Activated naive CD4-positive, alpha-beta T cell treated with anti-CD3 and anti-CD28 coated beads, Interleukin-2, amount 50 U/mL, for 72 hours (primary cell): ENCODE data around the gene PSMD11. TPM values are rescaled to one million over a fixed set of nuclear protein-coding genes. Genes with fewer than 3 reads are reported as not detected.
A peak's percentile ranks its signal among the peaks of the same experiment; 100 is the strongest.
"Not testable (repeated sequence)": the region's sequence is repeated elsewhere in the genome, so short reads cannot be mapped to it uniquely, and the experiment has no call there.

Experiments
- ATAC-seq, 2 donors: fragments of 150-1000 bp; cut with Tn5 transposase; 2 replicates each; pipeline ENCODE4 v1.10.0; 2021; ENCODE audit warnings: mild to moderate bottlenecking in 2 of 2, moderate library complexity in 2 of 2
- DNase-seq, 2 donors: peaks; one replicate each; pipeline ENCODE4 v3.0.0; 2021 to 2022; ENCODE audit warnings: low spot score in 2 of 2
- H3K27ac Mint-ChIP-seq, 2 donors: one replicate each; pipeline ENCODE4 v1.8.0; 2022; ENCODE audit warnings: mild to moderate bottlenecking in 2 of 2, mixed read lengths in 2 of 2
- H3K36me3 Mint-ChIP-seq, 2 donors: one replicate each; pipeline ENCODE4 v1.8.0; 2022; ENCODE audit warnings: mixed read lengths in 2 of 2
- H3K9me3 Mint-ChIP-seq, 2 donors: one replicate each; pipeline ENCODE4 v1.8.0; 2022; ENCODE audit warnings: mixed read lengths in 2 of 2
- total RNA-seq, 2 donors: library from RNA; stranded (reverse); gene quantifications; one replicate each; pipeline ENCODE4 v1.2.3, GENCODE V29; 2022

Gene PSMD11
- total RNA-seq: 100 to 1,000 TPM; 119 to 162 TPM

- H3K27ac Mint-ChIP-seq: peak within 1 kb of the TSS; percentile 84 to 96
- peak; percentile 96 to 100 for DNase-seq
- no peaks in the 10 kb centered on the region for H3K9me3 Mint-ChIP-seq
- peaks cover 23 to 27% of the 10 kb centered on the region in 2 donors for H3K36me3 Mint-ChIP-seq
- ATAC-seq: peak; percentile 89 to 98
Measured at GRCh38 chr17:32444301-32445073, at the start of gene PSMD11. TSS of gene PSMD11 (plus strand) at chr17:32444510. CDS start at chr17:32444524, 14 bp downstream.

DNA sequence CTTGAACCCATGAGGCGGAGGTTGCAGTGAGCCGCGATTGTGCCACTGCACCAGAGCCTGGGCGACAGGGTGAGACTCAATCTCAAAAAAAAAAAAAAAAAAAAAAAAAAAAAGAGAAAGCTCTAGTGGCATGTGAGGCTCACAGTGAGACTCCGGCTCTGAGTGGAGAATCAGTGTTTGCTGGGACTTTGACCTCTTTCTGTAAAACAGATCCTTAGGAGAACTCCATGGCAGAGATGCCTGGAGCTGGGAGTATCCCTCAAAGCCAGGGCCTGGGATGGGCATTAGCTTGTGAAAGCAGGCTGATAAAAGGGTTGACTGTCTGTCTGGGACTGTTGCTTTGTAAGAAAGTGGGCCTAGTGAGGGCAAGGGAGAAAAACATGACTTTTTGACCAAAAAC, 48.0 kb upstream of the PSMD11 start:
- H3K36me3 Mint-ChIP-seq: peaks cover 0 to 6% of the 10 kb centered on the region in 2 donors
- ATAC-seq: no peak
- DNase-seq: no peak
- peak overlapping the region in 1 of 2 donors; percentile 65 for H3K27ac Mint-ChIP-seq
- no peaks in the 10 kb centered on the region for H3K9me3 Mint-ChIP-seq

DNA sequence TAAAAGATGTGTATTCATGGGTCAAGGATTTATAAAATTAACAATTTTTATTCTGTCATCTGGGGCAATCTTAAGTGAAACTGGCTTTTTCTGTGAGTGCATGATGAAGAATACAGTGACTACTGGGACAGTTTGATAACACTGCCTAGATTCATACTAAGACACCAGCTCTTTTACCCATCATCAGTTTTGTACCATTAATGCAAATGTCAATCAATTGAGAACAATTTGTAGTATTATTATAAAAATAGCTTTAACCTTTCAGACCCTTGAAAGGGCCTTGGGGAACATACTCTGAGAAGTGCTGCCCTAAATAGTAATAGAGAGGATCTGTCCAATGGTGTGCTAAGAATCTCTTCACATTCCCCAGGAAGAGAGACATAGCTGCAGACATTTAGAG, 45.4 kb upstream of the PSMD11 start:
- H3K36me3 Mint-ChIP-seq: peaks cover 0 to 6% of the 10 kb centered on the region in 2 donors
- H3K27ac Mint-ChIP-seq: no peak overlapping the region
- no peaks in the 10 kb centered on the region for H3K9me3 Mint-ChIP-seq
- ATAC-seq: no peak
- DNase-seq: no peak

GRCh38 chr17:32410085-32410484, 34.2 kb upstream of the PSMD11 start:
- not testable (repeated sequence) for DNase-seq, H3K36me3 Mint-ChIP-seq, ATAC-seq, H3K9me3 Mint-ChIP-seq, H3K27ac Mint-ChIP-seq

- H3K9me3 Mint-ChIP-seq: peaks cover 5 to 16% of the 10 kb centered on the region in 2 donors
- H3K36me3 Mint-ChIP-seq: peaks cover 9 to 21% of the 10 kb centered on the region in 2 donors
- ATAC-seq (no peak), DNase-seq (no peak)
- no peak overlapping the region for H3K27ac Mint-ChIP-seq
Measured at GRCh38 chr17:32426894-32427293, 17.4 kb upstream of the PSMD11 start.

GRCh38 chr17:32429598-32429997, 14.7 kb upstream of the PSMD11 start:
- Mint-ChIP-seq H3K27ac (no peak overlapping the region), H3K36me3 (peaks cover 9 to 21% of the 10 kb centered on the region in 2 donors), H3K9me3 (peaks cover 5 to 16% of the 10 kb centered on the region in 2 donors)
- no peak for DNase-seq
- no peak for ATAC-seq

DNA sequence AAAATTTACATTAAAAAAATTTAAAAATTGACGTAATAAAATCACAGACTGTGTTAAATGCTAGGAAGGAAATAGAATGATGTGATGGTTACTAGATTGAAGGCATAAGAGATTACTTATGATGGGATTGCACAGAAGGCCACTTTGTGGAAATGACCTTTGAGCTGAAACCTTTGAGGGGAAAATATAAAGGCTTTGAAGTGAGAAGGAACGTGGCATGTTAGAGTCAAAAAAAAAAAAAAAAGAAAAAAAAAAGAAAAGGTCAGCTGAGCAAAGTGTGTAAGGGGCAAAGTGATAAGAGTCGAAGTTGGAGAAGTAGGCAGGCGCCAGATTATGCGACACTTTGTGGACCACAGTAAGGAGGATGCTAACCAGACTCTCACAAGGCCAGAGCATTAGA, 3.6 kb upstream of the PSMD11 start:
- DNase-seq (no peak), ATAC-seq (no peak)
- Mint-ChIP-seq H3K9me3 (peaks cover 4 to 7% of the 10 kb centered on the region in 2 donors), H3K27ac (peak overlapping the region in 1 of 2 donors; percentile 46), H3K36me3 (peaks cover 9 to 10% of the 10 kb centered on the region in 2 donors)

- Mint-ChIP-seq H3K27ac (no peak overlapping the region), H3K9me3 (no peaks in the 10 kb centered on the region), H3K36me3 (peaks cover 17 to 18% of the 10 kb centered on the region in 2 donors)
- ATAC-seq: no peak
- DNase-seq: no peak
Measured at GRCh38 chr17:32441886-32442285, 2.4 kb upstream of the PSMD11 start.

GRCh38 chr17:32443827-32444300, 446 bp upstream of the PSMD11 start:
- ATAC-seq (no peak), DNase-seq (no peak)
- Mint-ChIP-seq H3K36me3 (peaks cover 23 to 25% of the 10 kb centered on the region in 2 donors), H3K27ac (peak overlapping the region; percentile 77 to 84), H3K9me3 (no peaks in the 10 kb centered on the region)

- peak in 1 of 2 donors; percentile 60 for ATAC-seq
- peak; percentile 33 to 66 for DNase-seq
- Mint-ChIP-seq H3K36me3 (peaks cover 23 to 32% of the 10 kb centered on the region in 2 donors), H3K9me3 (no peaks in the 10 kb centered on the region), H3K27ac (peak overlapping the region; percentile 84 to 96)
Measured at GRCh38 chr17:32445074-32445415, 735 bp downstream of the PSMD11 start.

GRCh38 chr17:32445497-32445896, 1.2 kb downstream of the PSMD11 start:
- no peak for ATAC-seq
- no peak for DNase-seq

GRCh38 chr17:32445971-32446370, 1.7 kb downstream of the PSMD11 start:
- Mint-ChIP-seq H3K27ac (peak overlapping the region; percentile 84 to 96), H3K36me3 (peaks cover 28 to 32% of the 10 kb centered on the region in 2 donors), H3K9me3 (no peaks in the 10 kb centered on the region)
- DNase-seq (no peak), ATAC-seq (no peak)

More at GRCh38 chr17:32445497-32445896, 1.2 kb downstream of the PSMD11 start:
- no peaks in the 10 kb centered on the region for H3K9me3 Mint-ChIP-seq
- peak overlapping the region; percentile 84 to 96 for H3K27ac Mint-ChIP-seq
- H3K36me3 Mint-ChIP-seq: peaks cover 23 to 32% of the 10 kb centered on the region in 2 donors

DNA sequence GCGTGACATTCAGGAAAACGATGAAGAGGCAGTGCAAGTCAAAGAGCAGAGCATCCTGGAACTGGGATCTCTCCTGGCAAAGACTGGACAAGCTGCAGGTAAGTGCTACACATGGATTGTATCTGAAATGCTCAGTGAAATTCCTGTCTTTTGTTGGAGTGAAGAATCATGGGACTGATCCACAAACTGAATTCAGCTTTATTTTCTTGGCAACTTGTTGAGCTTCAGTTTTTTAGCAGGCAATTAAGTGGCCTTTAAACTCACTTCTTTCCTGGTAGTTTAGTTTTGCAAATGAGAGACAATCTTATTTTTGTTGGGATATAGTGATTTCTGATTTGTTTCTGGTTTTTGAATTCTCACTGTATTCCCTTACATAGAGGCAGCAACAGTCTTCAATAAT, 2.6 kb downstream of the PSMD11 start:
- ATAC-seq (no peak), DNase-seq (no peak)
- Mint-ChIP-seq H3K27ac (no peak overlapping the region), H3K9me3 (no peaks in the 10 kb centered on the region), H3K36me3 (peaks cover 30 to 39% of the 10 kb centered on the region in 2 donors)

DNA sequence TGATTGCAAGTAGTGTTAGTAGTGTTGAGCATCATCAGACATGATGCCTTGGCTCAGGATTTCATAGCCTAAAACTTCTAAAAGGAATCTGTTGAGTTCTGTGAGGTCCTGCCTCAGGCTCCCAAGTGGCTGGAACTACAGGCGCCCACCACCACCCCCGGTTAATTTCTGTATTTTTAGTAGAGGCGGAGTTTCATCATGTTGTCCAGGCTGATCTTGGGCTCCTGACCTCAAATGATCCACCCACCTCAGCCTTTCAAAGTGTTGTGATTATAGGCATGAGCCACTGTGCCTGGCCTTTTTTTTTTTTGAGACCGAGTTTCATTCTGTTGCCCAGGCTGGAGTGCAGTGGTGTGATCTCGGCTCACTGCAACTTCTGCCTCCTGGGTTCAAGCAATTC, 5.7 kb downstream of the PSMD11 start:
- ATAC-seq (no peak), DNase-seq (no peak)
- Mint-ChIP-seq H3K36me3 (peaks cover 36 to 44% of the 10 kb centered on the region in 2 donors), H3K9me3 (no peaks in the 10 kb centered on the region), H3K27ac (peak overlapping the region in 1 of 2 donors; percentile 22)

DNA sequence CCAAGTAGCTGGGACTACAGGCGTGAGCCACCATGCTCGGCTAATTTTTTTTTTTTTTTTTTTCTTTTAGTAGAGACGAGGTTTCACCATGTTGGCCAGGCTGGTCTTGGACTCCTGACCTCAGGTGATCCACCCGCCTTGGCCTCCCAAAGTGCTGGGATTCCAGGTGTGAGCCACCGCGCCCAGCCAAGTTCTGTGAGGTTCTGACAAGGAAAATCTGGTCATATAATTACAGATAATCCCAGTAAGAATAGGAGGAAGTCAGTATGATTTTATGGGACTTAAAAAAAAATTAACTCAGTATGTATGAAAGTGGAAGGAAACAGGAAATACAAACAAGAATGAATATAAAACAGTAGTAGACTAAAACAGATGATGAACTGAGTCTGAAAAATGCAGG, 6.1 kb downstream of the PSMD11 start:
- Mint-ChIP-seq H3K36me3 (peaks cover 35 to 44% of the 10 kb centered on the region in 2 donors), H3K27ac (peak overlapping the region in 1 of 2 donors; percentile 73)
- DNase-seq, H3K9me3 Mint-ChIP-seq, ATAC-seq: not testable (repeated sequence)

DNA sequence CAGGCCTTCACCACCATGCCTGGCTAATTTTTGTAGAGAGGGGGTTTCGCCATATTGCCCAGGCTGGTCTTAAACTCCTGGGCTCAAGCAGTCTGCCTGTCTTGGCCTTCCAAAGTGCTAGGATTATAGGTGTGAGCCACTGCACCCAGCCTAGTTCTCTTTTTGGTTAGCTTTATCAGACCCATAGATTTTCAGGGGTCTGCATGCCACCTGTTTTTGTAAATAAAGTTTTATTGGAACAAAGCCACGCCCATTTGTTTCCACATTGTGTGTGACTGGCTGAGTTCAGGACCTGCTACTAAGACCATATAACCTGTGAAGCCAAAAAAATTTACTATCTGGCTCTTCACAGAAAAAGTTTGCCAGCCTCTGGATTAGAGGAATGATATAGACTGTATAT, 7.6 kb downstream of the PSMD11 start:
- peak overlapping the region in 1 of 2 donors; percentile 46 for H3K27ac Mint-ChIP-seq
- ATAC-seq: no peak
- no peaks in the 10 kb centered on the region for H3K9me3 Mint-ChIP-seq
- no peak for DNase-seq
- peaks cover 23 to 33% of the 10 kb centered on the region in 2 donors for H3K36me3 Mint-ChIP-seq

DNA sequence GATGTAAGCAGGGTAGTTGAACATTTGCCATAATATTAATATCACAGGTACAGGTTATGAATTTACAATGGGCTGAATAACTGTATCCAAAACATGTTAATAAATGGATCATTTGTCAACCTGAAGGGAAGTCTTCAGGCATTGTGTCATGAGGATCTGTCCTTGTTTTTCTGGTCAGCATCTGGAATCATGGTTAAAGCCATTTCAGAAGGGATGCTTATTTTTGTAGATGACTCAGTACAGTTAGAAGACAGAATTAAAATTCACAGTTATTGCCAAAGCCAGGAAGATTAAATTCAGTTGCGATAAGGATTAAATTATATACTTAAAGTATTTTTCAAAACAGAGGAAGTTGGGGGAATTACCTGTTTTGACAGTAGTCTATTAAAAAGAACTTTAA, 8.0 kb downstream of the PSMD11 start:
- Mint-ChIP-seq H3K9me3 (no peaks in the 10 kb centered on the region), H3K27ac (peak overlapping the region in 1 of 2 donors; percentile 46), H3K36me3 (peaks cover 19 to 31% of the 10 kb centered on the region in 2 donors)
- no peak for ATAC-seq
- no peak for DNase-seq

- Mint-ChIP-seq H3K36me3 (peaks cover 25 to 39% of the 10 kb centered on the region in 2 donors), H3K27ac (no peak overlapping the region), H3K9me3 (no peaks in the 10 kb centered on the region)
- ATAC-seq (no peak), DNase-seq (no peak)
Measured at GRCh38 chr17:32453370-32453769, 9.1 kb downstream of the PSMD11 start.
